ENCODE measurements around the gene MOCS2. TPM values are rescaled to one million over a fixed set of nuclear protein-coding genes. Genes with fewer than 3 reads are reported as not detected.

The MOCS2 gene
- total RNA-seq, 4 donors from 2014 or later = 37.8 to 47.6 (median 42.6) TPM

DNA sequence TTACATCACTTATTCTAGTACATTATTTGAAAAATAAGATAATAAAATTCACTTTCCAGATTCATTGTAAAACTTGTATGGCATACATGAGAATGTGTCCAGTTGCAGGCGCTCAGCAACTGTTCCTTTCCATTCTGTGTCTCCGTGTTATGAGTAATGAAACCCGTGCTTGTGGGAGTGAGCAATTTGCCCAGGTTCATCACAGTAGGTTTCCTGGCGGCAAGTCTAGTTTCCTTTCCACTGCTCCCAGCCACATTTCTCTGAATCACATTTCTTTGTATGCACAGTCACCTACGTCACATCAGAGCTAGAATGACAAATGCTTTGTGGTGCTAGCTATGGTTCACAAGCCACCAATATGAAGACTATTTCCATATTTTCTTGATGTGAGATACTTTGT, 39.9 kb downstream of the MOCS2 start:
- Histone ChIP-seq H3K4me1 (peaks cover 0 to 17% (median 3%) of the 10 kb centered on the region in 4 donors), H3K36me3 (no peaks in the 10 kb centered on the region), H3K4me3 (no peak overlapping the region), H3K27ac (no peak overlapping the region), H3K9me3 (no peaks in the 10 kb centered on the region), H3K27me3 (no peaks in the 10 kb centered on the region)
- TF ChIP-seq CTCF (IDR thresholded peaks at IDR 0.05) (no peak), POLR2A (IDR thresholded peaks at IDR 0.05) (no peak), EP300 (IDR thresholded peaks at IDR 0.05) (no peak)
- DNase-seq (ENCODE audit: low spot score in 2 of 2) = no peak
- 86 to 90% methylated on average over 5 of the region's 5 CpGs for WGBS, 2 donors

DNA sequence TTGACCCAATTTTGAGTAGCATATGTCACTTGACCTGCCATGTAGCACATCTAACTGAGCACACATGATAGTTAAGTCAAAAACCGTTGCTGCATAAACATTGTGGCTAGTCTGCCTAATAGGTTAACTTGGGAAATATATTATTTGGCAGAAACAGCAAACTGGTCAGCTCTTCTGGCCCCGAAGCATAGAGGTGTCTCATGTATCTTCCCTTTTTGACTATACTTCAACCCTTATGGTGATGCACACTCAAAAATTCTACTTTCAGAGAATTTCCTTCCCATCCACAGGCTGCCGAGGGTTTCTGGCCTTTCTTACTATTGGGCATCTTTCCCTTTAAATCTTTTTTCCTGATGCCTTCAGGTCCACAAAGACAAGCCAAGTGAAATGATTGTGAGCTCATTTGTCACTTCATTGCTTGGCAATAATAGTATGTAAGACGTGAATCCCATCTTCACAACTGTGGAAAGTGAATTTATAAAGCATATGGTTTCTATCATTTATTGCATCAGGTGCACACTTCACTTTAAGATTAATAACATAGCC, 41.2 kb downstream of the MOCS2 start:
- H3K4me1 ChIP-seq = peaks cover 0 to 18% (median 3%) of the 10 kb centered on the region in 4 donors

GRCh38 chr5:53067641-53068040, 41.9 kb downstream of the MOCS2 start:
- no peaks in the 10 kb centered on the region for H3K27me3 ChIP-seq
- DNase-seq (ENCODE audit: low spot score in 2 of 2) = no peak
- H3K27ac ChIP-seq = no peak overlapping the region
- H3K9me3 ChIP-seq = no peaks in the 10 kb centered on the region
- WGBS, 2 donors = 0% methylated on average over 1 of the region's 1 CpG
- TF ChIP-seq CTCF (IDR thresholded peaks at IDR 0.05) (no peak), EP300 (IDR thresholded peaks at IDR 0.05) (no peak), POLR2A (IDR thresholded peaks at IDR 0.05) (no peak)
- H3K4me3 ChIP-seq = no peak overlapping the region
- no peaks in the 10 kb centered on the region for H3K36me3 ChIP-seq
- peaks cover 0 to 13% (median under 1%) of the 10 kb centered on the region in 4 donors for H3K4me1 ChIP-seq

More for the DNA sequence above, 41.2 kb downstream of the MOCS2 start:
- Histone ChIP-seq H3K36me3 (no peaks in the 10 kb centered on the region), H3K27me3 (no peaks in the 10 kb centered on the region), H3K9me3 (no peaks in the 10 kb centered on the region), H3K4me3 (no peak overlapping the region), H3K27ac (no peak overlapping the region)
- 83 to 85% methylated on average over 4 of the region's 4 CpGs for WGBS, 2 donors
- TF ChIP-seq POLR2A (IDR thresholded peaks at IDR 0.05) (no peak), CTCF (IDR thresholded peaks at IDR 0.05) (no peak), EP300 (IDR thresholded peaks at IDR 0.05) (no peak)
- no peak for DNase-seq (ENCODE audit: low spot score in 2 of 2)

- peaks cover 0 to 7% (median 0%) of the 10 kb centered on the region in 3 donors for H3K36me3 ChIP-seq
- H3K27ac ChIP-seq = no peak overlapping the region
- H3K4me1 ChIP-seq = peaks cover 0 to 5% (median 0%) of the 10 kb centered on the region in 4 donors
- WGBS, 2 donors = 73 to 79% methylated on average over 1 of the region's 1 CpG
- H3K4me3 ChIP-seq = no peak overlapping the region
- TF ChIP-seq POLR2A (IDR thresholded peaks at IDR 0.05) (no peak), CTCF (IDR thresholded peaks at IDR 0.05) (no peak), EP300 (IDR thresholded peaks at IDR 0.05) (no peak)
- no peak for DNase-seq (ENCODE audit: low spot score in 2 of 2)
- H3K9me3 ChIP-seq = no peaks in the 10 kb centered on the region
- no peaks in the 10 kb centered on the region for H3K27me3 ChIP-seq
Observed at GRCh38 chr5:53066088-53066487, 43.5 kb downstream of the MOCS2 start.

DNA sequence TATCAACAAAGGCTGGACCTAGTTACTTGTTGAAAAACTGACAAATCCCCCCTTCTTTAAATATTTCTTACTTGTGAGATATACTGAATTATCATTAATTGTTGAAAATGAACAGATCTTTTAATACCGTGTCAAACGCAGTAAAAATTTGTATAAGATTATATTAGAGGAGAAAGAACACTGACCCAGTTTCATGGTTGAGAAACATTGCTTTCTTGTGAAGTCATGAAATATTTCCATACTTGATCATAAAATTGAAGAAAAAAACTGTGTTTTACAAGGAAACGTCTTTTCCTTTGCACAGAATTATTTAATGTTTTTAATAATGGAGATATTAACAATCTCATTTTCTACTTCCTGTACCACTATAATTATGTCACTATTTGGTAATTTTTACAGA, 45.8 kb downstream of the MOCS2 start:
- 40 to 43% methylated on average over 3 of the region's 3 CpGs for WGBS, 2 donors
- Histone ChIP-seq H3K9me3 (no peaks in the 10 kb centered on the region), H3K27me3 (no peaks in the 10 kb centered on the region), H3K4me1 (peaks cover 0 to 5% (median 0%) of the 10 kb centered on the region in 4 donors), H3K4me3 (no peak overlapping the region), H3K36me3 (peaks cover 0 to 28% (median 0%) of the 10 kb centered on the region in 3 donors), H3K27ac (peak overlapping the region in 3 of 4 donors; percentile 14 to 66 (median 24))
- TF ChIP-seq EP300 (IDR thresholded peaks at IDR 0.05) (no peak), CTCF (IDR thresholded peaks at IDR 0.05) (no peak), POLR2A (IDR thresholded peaks at IDR 0.05) (no peak)
- DNase-seq (ENCODE audit: low spot score in 2 of 2) = no peak

Measured in tibial nerve (tissue), 4 donors.